ENCODE results near the gene ILKAP.
A peak's percentile ranks its signal among the peaks of the same experiment; 100 is the strongest.

ILKAP gene

GRCh38 chr2:238158509-238159070, 44.9 kb downstream of the ILKAP start, which contains the start of gene ERFE:
Gene ERFE (plus strand): TSS chr2:238158970. CDS start chr2:238159008, 38 bp downstream.
- DNase-seq: peak; percentile 76
- H3K4me1 Mint-ChIP-seq (ENCODE audit: low read depth): peaks cover 10% of the 10 kb centered on the region
- H3K9me3 Mint-ChIP-seq: peaks cover 4% of the 10 kb centered on the region
- H3K36me3 Mint-ChIP-seq (ENCODE audit: low read depth): no peaks in the 10 kb centered on the region
- H3K27me3 Mint-ChIP-seq: peaks cover 31% of the 10 kb centered on the region
- peak within 1 kb of the TSS; percentile 53 for H3K4me3 Mint-ChIP-seq
- H3K27ac Mint-ChIP-seq: no peak within 1 kb of the TSS

- Mint-ChIP-seq H3K4me1 (ENCODE audit: low read depth) (peaks cover 10% of the 10 kb centered on the region), H3K36me3 (ENCODE audit: low read depth) (no peaks in the 10 kb centered on the region), H3K27me3 (peaks cover 28% of the 10 kb centered on the region), H3K9me3 (peaks cover 4% of the 10 kb centered on the region), H3K4me3 (no peak overlapping the region), H3K27ac (no peak overlapping the region)
- DNase-seq: no peak
These were observed 45.4 kb downstream of the ILKAP start for GRCh38 chr2:238158018-238158508.

- peaks cover 10% of the 10 kb centered on the region for H3K4me1 Mint-ChIP-seq (ENCODE audit: low read depth)
- H3K27ac Mint-ChIP-seq: no peak overlapping the region
- no peak overlapping the region for H3K4me3 Mint-ChIP-seq
- peaks cover 25% of the 10 kb centered on the region for H3K27me3 Mint-ChIP-seq
- DNase-seq: no peak
- H3K9me3 Mint-ChIP-seq: peaks cover 4% of the 10 kb centered on the region
- no peaks in the 10 kb centered on the region for H3K36me3 Mint-ChIP-seq (ENCODE audit: low read depth)
These were observed 45.9 kb downstream of the ILKAP start for GRCh38 chr2:238157506-238158017.

DNA sequence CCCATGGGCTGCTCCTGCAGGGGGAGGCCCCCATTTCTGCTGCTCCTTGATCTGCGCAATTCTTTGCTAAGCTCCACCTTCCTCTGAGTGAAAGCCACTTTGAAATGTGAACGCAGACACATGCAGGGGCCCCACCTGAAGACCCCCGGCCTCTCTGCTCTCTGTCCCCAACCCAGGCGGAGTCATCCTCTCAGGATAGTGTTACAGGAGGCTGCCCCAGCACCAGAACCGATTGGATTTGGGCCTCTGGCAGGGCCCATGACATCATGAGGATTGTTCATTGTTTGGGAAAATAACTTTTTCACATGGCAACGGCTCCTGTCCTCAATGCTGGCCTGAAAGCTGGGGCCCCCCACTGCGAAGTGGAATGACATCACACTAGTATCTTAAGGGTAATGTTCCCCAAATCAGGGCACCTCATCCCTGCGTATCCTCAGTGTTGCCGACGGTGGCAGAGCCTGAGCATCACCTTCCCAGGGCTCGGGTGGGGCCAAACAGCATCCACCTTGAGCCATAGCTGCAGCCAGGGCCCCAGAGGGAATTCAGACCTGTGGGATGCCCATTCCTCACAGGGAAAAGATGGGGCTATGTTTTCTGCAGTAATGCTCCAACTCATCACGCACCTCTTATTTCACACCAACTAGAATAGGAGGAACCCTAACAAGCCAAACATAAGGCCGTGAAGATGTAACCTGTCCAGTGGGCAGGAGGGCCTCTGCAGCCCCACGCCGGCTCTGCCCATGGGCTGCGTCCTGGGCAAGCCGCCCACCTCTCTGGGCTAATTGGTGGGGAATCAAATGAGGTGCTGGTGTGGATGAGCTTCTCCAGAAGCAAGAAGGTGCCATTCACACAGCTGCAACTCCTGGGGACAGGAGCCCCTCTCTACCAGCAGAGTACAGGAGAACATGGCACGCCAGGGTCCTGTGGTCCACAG, 47.5 kb downstream of the ILKAP start:
- H3K4me3 Mint-ChIP-seq: no peak overlapping the region
- no peak for DNase-seq
- H3K36me3 Mint-ChIP-seq (ENCODE audit: low read depth): no peaks in the 10 kb centered on the region
- peaks cover 20% of the 10 kb centered on the region for H3K27me3 Mint-ChIP-seq
- peaks cover 10% of the 10 kb centered on the region for H3K4me1 Mint-ChIP-seq (ENCODE audit: low read depth)
- H3K9me3 Mint-ChIP-seq: peaks cover 4% of the 10 kb centered on the region
- no peak overlapping the region for H3K27ac Mint-ChIP-seq

- H3K9me3 Mint-ChIP-seq: peaks cover 4% of the 10 kb centered on the region
These were observed 48.3 kb downstream of the ILKAP start for GRCh38 chr2:238155051-238155760.

DNA sequence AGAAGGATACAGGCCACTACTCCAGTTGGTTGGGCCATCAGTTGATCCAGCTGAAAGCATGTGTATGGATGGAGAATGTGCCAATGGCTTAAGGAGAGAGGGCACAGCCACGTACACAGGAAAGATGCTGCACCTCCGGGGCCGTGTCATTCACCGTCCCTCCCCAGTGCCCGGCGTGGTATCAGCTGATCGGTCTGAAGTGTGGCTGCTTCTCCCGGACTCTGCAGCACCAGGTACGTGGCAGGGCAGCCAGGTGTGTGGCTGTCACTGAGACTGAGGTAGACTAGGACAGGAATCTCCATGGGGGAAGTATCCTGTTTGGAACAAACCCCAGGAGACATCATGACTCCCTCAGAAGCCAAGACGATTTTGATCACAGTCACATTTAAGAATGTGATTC, 48.9 kb downstream of the ILKAP start:
- Mint-ChIP-seq H3K27me3 (peaks cover 7% of the 10 kb centered on the region), H3K9me3 (peaks cover 4% of the 10 kb centered on the region), H3K4me3 (no peak overlapping the region), H3K36me3 (ENCODE audit: low read depth) (no peaks in the 10 kb centered on the region), H3K4me1 (ENCODE audit: low read depth) (peaks cover 4% of the 10 kb centered on the region), H3K27ac (no peak overlapping the region)
- DNase-seq: no peak

More at GRCh38 chr2:238155051-238155760, 48.3 kb downstream of the ILKAP start:
- H3K4me3 Mint-ChIP-seq: no peak overlapping the region
- H3K27ac Mint-ChIP-seq: no peak overlapping the region
- peaks cover 12% of the 10 kb centered on the region for H3K27me3 Mint-ChIP-seq
- DNase-seq: no peak
- no peaks in the 10 kb centered on the region for H3K36me3 Mint-ChIP-seq (ENCODE audit: low read depth)
- H3K4me1 Mint-ChIP-seq (ENCODE audit: low read depth): peaks cover 6% of the 10 kb centered on the region

DNA sequence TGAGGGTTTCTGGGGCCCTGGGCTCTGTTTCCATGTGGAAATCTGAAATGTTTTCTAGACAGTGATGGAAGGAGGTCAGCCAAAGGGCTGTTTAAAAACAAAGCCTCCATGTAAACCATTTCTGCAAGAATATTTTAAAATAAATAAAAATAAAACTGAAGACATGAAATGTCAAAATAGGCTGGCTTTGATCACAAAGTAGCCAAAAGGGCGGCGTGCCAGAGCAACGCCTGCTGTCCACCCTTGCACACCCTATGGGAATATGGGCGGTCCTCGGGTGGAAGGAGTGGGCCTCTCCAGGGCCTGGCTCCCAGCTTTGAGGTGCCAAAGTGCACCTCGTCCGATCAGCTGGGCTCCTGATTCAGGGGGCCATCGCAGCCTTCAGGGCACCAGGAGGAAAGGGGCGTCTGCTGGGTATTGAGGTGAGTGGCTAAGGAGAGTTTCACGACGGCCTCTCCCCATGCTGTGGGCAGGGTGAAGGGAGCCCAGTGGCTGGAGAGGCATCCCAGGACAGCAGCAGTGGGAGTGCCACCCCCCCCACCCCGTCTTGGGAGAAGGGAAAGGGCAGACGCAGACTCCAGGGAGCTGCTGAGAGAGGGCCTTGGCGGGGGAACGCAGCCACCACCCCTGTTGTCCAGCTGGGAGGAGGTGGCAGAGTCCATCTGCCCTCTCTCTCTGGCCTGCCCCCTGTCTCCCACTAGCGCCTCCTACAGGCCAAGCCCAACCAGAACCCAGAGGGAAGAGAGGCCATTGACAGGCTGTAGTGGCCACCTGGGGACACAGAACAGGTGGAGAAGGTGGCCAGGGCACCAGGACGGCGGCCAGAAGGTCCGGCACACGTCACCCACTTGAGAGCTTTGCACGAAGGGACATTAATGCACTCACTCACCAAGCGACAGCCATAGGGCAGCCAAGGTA, 50.5 kb downstream of the ILKAP start:
- Mint-ChIP-seq H3K4me3 (no peak overlapping the region), H3K4me1 (ENCODE audit: low read depth) (no peaks in the 10 kb centered on the region), H3K9me3 (peaks cover 4% of the 10 kb centered on the region), H3K36me3 (ENCODE audit: low read depth) (no peaks in the 10 kb centered on the region), H3K27ac (no peak overlapping the region), H3K27me3 (peaks cover 2% of the 10 kb centered on the region)
- DNase-seq: no peak

DNA sequence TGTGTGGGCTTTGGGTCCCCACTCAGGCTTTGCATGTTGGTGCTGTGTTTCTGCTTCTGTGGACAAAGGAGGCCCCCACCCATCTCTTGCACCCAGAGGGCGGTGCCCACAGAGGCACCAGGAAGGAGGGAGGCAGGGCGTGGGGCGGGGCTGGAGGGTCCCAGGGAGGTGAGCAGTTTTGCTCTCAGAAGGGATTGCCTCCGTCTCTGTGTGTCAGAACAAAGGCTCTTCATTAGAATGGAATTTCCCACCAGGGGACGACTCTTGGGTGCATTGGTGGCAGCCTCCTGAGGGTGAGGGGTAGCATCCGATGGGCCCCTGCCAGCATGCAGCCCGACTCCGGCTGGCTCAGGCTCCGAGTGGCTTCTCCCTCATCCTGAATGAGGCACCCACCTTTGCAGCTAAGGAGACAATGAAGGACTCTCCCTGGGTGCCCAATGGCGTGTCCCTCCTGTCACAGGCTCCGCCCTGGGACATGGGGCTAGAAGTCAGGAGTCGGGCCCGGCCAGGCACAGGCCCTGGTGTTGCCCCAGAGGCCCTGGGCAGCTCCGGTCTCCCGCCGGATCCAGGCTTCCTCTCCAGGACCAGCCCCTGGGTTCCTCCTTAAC, 51.8 kb downstream of the ILKAP start:
- no peaks in the 10 kb centered on the region for H3K4me1 Mint-ChIP-seq (ENCODE audit: low read depth)
- no peaks in the 10 kb centered on the region for H3K36me3 Mint-ChIP-seq (ENCODE audit: low read depth)
- DNase-seq: no peak
- H3K27ac Mint-ChIP-seq: no peak overlapping the region
- peaks cover 4% of the 10 kb centered on the region for H3K9me3 Mint-ChIP-seq
- no peak overlapping the region for H3K4me3 Mint-ChIP-seq
- no peaks in the 10 kb centered on the region for H3K27me3 Mint-ChIP-seq

DNA sequence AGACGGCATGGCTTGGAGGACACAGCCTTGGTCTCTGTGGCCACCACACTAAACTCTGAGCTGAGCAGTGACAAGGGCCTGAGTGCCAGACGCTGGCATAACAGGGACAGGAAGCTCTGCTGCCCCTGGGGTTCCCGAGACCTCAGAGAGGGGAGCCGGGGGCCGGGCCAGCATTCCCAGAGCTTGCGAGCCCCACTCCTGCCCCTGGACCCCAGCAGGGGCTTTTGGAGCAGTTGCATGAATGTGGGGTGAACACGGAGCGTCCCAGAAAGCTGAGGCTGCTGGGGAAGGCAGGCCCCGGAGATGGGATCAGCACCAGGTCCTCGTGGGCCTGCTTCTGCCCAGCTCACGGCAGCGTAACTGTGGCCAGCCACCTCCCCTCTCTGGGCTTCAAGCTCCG, 52.3 kb downstream of the ILKAP start:
- peaks cover 4% of the 10 kb centered on the region for H3K9me3 Mint-ChIP-seq
- H3K4me1 Mint-ChIP-seq (ENCODE audit: low read depth): no peaks in the 10 kb centered on the region
- H3K36me3 Mint-ChIP-seq (ENCODE audit: low read depth): no peaks in the 10 kb centered on the region
- no peak overlapping the region for H3K27ac Mint-ChIP-seq
- H3K4me3 Mint-ChIP-seq: no peak overlapping the region
- no peak for DNase-seq
- no peaks in the 10 kb centered on the region for H3K27me3 Mint-ChIP-seq

DNA sequence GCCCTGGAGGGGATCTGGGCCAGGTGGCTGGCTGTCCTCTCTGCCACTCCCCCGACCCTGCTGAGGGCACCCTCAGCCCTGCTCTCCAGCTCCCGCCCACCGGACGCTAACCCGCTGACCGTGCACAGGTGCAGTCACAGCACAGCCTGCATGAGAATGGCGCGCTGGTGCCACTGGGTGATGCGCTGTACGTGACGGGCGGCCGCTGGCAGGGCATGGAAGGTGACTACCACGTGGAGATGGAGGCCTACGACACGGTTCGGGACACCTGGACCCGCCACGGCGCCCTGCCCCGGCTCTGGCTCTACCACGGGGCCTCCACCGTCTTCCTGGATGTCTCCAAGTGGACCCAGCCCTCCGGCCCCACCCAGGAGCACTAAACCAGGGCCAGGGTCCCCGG, 52.8 kb downstream of the ILKAP start:
- no peak overlapping the region for H3K4me3 Mint-ChIP-seq
- no peak overlapping the region for H3K27ac Mint-ChIP-seq

DNA sequence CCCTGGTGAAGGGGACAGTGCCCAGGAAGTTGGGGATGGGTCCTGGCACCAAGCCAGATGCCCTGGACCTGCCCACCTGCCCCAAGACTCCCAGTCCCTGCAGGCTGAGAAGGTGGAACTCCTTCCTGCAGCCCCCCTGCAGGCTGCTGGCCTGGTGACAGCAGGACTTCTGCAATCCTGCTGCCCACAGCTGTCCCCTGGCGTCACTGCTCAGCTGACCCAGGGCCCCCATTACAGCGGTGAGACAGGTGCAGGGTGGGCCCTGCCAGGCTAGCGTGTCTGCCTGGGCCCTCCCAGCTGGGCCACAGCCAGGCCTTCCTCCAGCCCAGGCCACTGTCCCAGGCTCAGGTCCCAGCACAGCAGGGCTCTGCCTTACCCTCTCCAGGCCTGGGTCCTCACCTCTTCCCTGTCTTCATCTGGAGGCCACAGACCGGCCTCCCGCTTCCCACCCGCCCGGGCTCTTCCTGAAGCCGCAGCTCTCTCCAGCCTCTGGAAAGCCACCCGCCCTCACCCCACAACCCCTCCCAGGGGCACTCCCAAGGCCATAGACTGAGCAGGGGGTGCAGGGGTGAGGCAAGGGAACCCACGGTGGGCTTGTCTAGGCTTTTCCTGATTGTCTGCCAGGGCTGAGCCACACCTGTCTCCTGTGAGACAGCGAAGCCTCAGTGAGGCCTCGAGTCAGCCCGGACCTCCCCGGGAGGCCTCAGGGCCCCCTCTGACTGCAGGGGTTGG, 53.5 kb downstream of the ILKAP start:
- Mint-ChIP-seq H3K9me3 (peaks cover 4% of the 10 kb centered on the region), H3K27ac (no peak overlapping the region), H3K36me3 (ENCODE audit: low read depth) (no peaks in the 10 kb centered on the region), H3K4me1 (ENCODE audit: low read depth) (no peaks in the 10 kb centered on the region), H3K4me3 (no peak overlapping the region), H3K27me3 (no peaks in the 10 kb centered on the region)
- no peak for DNase-seq

More for the DNA sequence above, 52.8 kb downstream of the ILKAP start:
- Mint-ChIP-seq H3K27me3 (no peaks in the 10 kb centered on the region), H3K9me3 (peaks cover 4% of the 10 kb centered on the region), H3K4me1 (ENCODE audit: low read depth) (no peaks in the 10 kb centered on the region), H3K36me3 (ENCODE audit: low read depth) (no peaks in the 10 kb centered on the region)
- DNase-seq: no peak

GRCh38 chr2:238148981-238149380, 54.5 kb downstream of the ILKAP start:
- Mint-ChIP-seq H3K9me3 (peaks cover under 1% of the 10 kb centered on the region), H3K27ac (no peak overlapping the region), H3K4me1 (ENCODE audit: low read depth) (no peaks in the 10 kb centered on the region), H3K36me3 (ENCODE audit: low read depth) (no peaks in the 10 kb centered on the region), H3K27me3 (no peaks in the 10 kb centered on the region), H3K4me3 (no peak overlapping the region)
- DNase-seq: no peak

Data from activated T-cell treated with anti-CD3 and anti-CD28 coated beads, Interleukin-2, amount 50 U/mL, for 24 hours (primary cell).